Cardiac septum (tissue), 1 donor: ENCODE results near the gene RPA1. TPM values are rescaled to one million over a fixed set of nuclear protein-coding genes. Genes with fewer than 3 reads are reported as not detected.

ENCODE experiments used
- DNase-seq: peaks from one replicate; pipeline ENCODE4 v3.0.0-alpha.2; 2020; ENCODE audit warnings: low spot score
- intact Hi-C: fragments of 100-400 bp; cut with DNase I; formaldehyde crosslinking; loops from one replicate; pipeline ENCODE4 v1.14.0; 2022
- total RNA-seq: library from RNA; stranded (reverse); fragmentation: NEBNext Ultra II Directional; extraction: Animal tissue kit (Norgen Biotek cat#: 25700); gene quantifications from one replicate; pipeline ENCODE4 v1.2.1, GENCODE V29; 2021
- donor health status: DM: no; HTN: no; CAD: no.

The RPA1 gene
- total RNA-seq, 1 donor from 2014 or later = 76.7 TPM

DNA sequence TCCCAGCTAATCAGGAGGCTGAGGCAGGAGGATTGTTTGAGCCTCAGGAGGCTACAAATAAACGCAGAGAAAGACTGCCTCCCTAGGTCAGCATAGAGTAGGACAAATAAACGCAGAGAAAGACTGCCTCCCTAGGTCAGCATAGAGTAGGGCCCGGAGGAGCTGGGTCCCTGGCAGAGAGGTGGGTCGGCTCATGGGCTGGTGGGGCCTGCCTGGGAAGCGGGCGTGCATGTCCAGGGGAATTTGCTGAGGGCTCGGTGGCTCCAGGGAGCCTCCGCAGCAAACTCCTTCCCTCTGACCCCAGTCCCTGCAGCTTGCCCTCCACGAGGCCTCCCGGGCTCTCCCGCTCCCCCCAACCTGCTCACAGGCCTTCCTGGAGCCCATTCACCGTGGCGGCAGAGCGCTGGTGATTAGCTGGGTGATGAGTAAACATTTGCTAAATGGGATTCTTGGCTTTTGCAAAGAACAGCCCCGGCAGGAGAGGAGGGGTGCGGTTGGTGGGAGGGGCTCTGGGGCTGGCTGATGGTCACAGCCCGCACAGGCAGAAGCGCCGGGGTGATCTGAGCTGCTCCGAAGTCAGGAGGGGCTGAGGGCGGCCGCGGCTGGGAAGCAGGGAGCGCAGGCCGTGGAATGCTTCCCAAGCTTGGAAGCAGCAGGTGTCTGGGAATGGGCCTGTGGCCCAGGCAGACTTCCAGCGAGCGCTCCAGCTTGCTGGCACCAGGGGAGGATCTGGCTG, 102.2 kb downstream of the RPA1 start:
- intact Hi-C loops = no loop called here
- no peak for DNase-seq

DNA sequence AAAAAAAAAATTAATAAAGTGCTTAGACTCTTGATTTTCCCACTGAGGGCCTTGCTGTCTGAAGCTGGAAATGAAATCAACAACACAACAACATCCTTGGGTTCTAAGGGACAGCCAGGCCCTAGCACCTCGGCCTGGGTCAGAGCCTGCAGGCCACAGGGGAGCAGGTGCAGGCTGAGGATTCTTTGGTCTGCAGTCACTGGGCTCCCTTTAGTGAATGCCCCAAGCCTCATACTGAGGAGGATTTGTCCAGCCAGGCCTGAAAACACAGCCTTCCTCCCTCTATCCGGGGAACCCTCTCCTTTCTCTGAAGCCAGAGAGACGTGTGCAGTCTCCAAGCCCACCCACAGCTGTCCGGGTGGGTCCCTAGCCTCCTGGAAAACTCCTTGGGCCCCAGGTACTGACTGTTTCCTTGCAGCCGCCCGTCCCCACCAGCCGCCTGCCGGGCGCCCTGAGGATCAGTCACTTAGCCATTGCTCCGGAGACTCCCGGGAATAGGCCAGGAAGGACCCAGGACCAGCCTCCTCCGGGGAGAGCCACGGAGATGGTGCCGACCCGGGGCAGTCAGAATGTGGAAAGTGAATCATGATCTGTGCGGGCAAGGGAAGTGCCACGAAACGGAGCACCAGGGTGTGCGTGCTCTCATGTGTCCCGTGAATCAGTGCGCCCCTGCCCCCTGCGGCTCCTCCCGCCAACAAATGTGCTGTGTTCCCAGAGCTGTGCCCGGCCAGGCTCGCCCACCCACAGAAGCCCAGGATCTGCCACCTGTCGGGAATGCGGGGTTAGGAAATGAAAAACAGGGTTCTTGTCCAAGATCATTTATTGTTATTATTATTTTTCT, 104.3 kb downstream of the RPA1 start:
- intact Hi-C loops = no loop called here
- no peak for DNase-seq

DNA sequence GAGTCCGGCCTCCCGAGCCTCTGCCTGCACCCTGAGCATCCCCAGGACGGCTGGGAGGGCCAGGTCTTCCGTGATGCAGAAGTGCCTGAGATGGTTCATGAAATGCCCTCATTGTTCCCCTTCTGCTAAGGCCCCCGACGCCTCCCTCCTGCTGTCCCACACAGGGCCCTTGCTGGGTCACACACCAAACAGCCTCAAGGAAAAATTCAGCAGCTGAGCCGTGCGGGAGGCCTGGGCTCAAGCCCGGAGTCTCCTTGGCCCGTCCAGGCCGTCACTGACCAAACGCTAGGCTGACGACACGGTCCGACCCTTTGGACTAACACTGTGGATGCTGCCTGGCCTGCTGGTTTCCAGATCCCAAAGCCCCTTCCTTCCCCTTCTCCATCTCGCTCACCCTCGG, 105.1 kb downstream of the RPA1 start:
- intact Hi-C loops = no loop called here
- DNase-seq = no peak

DNA sequence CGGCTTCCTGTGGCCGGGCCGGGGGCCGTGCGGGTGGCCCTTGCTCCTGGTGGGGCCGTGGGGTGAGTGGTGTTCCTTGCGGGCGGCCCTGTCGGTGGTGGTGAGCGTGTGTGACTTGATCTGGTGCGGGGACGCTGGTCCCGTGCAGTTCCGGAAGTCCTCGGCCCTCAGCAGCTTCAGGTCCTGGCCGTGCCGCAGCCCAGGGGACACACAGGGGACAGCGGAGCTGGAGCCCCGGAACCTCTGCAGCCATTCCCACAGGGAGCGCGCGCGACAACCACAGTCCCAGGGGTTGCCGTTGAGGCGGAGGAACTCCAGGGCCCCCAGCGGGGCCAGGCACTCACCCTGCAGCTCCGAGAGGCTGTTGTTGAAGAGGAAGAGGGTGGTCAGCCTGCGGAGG, 107.0 kb downstream of the RPA1 start:
- intact Hi-C loops = no loop called here
- no peak for DNase-seq

DNA sequence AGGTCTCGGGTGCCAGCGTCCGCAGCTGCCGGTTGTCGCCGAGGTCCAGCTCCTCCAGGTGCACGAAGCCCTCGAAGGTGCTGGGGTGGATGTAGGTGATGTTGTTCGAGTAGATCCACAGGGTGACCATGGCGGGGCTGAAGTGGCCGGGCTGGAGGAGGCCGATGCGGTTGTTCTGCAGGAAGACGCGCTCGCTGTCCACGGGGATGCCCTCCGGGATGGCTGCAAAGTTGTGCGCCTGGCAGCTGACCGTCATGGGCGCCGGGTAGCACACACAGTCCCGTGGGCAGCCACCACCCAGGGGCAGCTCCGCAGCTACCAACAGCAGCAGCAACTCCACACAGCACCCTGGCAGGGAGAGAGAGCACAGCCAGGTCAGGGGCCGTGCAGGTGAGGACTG, 107.7 kb downstream of the RPA1 start:
- intact Hi-C loops = no loop called here
- no peak for DNase-seq

DNA sequence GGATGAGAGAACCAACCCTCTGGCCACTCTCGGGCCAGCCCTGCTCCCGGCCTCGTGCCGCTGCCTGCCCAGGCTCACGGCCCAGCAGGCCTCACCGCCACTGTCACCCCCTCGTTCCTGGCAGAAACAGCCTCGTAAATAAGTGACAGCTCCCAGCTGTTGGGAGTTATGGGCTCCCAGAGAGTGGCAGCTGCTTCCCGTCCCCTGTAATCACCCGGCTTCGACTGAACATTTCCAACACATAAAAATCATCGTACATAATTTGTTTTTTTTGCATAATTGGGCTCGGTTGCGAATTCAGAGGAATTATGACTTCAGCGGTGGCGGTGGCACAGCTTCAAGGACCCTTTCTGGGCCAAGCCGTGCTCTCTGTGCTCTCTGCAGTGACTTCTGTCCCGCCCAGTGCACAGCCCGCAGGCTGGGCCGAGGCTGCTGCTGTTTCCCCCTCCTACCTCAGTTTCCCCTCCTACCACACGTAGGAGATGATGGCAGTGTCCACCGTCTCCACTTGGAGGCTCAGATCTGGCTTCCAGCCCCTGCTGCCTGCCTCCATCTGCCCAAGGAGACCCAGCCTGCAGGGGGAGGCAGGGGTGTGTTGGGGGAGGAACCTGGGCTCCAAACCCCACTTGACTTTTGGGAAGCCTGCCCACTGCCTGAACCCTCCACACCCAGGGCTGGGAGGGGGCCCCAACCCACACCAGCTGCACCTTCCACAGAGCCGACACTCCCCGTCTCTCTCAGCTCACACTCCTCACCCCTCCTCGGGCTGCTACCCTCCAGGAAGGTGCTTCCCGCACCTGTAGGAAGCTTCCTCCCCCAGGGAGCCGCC, 110.4 kb downstream of the RPA1 start:
- intact Hi-C loops = no loop called here

DNA sequence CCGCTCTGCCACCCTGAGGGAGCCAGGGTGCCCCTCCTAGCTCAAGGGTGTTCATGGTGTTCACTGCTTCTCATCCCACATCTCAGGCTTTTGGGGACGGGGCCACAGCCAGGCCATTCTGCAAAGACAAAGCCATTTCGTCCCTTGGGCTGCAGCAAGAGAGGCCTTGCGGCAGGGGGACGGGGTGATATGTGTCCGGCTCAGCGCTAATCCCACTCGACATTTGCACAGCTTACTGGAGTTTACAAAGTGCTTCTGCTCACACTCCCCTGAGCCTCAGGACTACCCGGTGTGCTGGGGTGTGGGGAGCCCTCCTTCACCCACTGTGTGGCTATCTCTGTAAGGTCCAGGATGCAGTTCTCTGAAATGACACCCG, 111.0 kb downstream of the RPA1 start:
- no peak for DNase-seq
- intact Hi-C loops = no loop called here

More for the DNA sequence above, 110.4 kb downstream of the RPA1 start:
- no peak for DNase-seq

DNA sequence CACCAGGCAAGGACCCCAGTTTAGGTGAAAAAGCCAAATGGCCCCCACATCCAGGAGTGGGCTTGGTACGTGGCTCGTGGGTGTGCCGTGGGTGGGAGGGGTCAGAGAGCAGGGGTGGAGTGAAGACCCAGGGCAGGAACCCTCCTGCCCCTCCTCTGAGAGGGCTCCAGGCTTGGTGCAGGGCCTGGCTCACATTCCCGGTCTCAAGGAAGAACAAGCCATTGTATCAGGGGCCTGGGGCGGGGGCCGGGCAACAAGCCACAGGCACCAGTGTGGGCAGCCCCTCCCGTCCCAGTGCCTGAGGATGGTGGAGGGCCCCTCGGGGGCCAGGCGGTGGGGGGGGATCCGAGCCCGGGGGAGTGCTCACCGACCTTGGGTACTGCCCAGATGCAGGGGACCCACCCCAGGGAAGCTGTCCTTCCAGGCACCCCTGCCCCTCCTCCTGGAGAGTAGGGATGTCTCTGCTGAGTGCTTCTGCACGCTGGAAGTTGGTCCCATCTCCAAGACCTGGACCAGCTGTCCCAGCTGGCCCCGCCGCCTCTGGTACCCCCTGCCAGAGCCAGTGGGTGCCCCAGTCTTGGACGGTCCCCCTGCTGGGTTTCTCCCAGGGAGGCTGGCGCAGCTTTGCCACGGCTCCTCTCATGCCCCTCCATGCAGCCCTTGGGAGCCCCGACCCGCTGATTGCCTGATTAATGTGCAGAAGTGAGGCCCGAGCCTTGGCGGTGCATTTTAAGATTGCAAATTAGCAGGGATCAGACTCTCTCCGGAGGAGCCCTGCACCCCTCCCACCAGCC, 111.7 kb downstream of the RPA1 start:
- no peak for DNase-seq
- intact Hi-C loops = no loop called here

DNA sequence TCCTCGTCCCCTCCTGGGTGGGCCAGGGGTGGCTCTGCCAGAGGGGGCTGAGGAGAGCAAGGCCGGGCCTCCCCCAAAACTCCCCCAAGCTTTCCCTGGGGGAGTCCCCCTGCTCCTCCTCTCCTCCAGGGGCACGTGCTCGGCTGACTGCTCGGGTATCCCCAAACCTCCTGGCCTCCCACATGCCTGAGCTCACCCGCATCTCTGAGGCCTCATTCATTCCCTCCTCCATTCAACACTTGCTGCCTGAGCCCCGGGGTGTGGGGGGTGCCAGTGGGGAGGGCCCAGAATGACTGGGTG, 112.2 kb downstream of the RPA1 start:
- intact Hi-C loops = no loop called here
- no peak for DNase-seq

DNA sequence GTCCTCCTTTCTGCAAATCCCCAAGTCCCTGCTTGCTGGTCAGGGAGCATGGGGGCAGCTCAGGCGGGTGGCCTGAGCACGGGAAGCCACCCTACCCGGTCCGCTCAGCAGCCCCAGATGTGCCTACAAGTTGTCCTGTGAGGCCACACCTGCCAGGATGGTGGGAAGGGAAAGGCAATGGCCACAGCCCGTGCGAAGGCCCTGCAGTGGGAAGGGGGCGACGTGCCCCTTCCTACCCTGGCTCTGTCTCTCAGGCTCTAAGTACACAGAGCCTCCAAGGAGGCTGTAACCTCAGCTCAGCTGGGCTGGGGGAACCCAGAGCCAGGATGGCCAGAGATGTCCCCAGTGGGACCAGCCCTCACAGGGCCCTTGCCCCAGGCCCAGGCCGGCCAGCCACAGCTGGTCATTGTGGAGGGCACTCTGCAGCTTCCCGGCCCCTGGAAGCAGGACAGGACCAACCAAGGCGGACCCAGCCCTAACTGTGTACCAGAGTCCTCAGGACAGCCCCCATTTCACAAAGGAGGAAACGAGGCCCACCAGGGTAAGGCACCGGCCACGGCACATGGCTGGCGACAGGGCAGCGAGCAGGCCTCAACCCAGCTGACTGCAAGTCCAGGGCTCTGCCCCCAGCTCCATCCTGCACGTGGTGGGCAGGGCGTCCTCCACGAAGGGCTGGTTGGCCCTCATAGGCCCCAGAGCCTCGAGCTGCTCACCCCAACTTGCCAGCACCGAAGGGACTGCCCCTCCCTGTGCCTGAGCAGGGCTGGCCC, 113.0 kb downstream of the RPA1 start:
- intact Hi-C loops = no loop called here
- no peak for DNase-seq

DNA sequence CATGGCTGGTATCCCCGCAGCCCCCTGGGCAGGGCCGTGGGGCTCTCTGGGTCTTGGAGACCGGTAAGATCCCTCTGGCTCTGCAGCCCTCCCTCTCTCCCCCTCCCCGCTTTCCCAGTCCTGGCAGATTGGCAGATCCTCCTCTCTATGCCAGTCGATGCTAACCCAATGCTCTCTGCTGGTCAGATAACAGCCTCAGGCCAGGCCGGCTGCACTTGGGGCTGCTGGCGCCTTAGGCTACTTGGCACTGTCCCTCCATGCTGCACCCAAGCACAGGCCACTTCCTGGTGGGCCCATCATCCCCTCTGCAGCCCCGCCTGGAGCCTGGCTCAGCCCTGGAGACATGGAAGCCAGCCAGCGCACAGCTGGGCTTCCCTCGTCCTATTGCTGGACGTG, 113.6 kb downstream of the RPA1 start:
- intact Hi-C loops = no loop called here
- no peak for DNase-seq

DNA sequence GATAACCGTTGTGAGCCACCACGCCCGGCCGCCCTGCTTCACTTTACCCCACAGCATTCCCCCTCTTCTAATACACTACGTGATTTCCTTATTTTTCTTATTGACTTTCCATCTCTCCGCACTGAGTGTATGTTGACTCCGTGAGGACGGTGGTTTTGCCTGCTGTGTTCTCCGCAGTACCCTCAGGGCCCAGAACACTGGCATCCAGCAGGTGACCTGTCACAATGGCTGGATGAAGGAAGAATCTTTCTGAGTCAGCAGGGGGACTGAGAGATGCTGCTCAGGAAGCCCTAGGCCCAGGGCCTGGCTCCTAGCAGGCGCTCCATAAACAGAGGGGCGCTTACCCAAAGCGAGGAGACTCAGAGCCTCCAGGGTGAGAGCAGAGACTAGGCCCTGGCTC, 115.8 kb downstream of the RPA1 start:
- no peak for DNase-seq
- intact Hi-C loops = no loop called here

DNA sequence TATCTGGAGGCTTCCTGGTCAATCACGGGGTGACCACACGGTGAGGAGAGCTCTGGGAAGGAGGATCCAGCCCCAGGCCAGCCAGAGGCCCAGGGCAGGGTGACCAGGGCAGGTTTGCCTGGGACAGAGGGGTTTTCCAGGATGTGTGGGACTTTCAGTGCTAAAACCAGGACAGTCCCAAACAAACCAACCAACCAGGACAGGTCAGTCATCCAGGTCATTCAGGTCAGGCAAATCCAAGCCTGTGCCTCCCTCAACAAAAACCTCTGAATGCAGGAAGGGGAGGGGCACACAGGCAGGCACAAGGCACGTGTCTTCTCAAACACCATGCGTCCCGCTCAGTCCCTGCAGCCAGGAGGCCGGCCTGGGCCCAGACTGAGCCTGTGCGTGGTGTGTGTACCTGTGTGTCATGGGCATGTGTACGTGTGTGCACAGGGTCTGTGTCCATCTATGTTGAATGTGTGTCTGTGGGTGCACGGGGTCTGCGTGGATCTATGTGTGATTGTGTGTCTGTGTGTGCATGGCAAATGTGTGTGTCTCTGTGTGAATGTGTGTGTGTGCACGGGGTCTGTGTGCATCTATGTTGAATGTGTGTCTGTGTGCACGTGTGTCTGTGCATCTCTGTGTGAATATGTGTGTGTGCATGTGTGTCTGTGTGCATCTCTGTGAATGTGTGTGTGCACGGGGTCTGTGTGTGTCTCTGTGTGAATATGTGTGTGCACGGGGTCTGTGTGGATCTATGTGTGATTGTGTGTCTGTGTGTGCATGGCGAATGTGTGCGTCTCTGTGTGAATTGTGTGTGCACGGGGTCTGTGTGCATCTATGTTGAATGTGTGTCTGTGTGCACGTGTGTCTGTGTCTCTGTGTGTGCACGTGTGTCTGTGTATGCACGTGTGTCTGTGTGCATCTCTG, 116.5 kb downstream of the RPA1 start:
- DNase-seq = no peak
- intact Hi-C loops = no loop called here

DNA sequence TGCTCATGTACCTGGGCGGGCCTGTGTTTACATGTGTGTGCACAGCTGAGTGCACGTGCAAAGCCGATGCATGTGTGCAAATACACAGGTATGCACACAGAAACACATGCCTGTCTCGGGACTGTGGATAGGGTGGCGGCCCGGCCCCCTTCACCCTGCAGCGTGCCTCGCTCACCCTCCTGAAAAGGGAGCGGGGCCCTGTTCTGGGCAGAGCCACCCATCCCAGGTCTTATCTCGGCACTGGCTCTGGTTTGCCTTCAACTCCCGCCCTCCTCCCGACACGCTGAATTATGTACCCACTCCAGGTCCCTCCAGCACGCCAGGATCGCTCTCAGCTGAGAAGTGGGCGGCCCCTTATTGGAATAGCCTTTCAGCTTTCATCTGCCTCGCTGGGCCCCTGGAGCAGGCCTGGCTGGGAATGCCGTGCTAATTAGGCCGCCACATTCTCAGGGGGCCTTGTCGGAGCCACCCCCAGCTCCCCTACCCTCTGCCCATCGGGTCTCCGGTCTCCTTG, 117.5 kb downstream of the RPA1 start:
- peak; percentile 82 for DNase-seq
- intact Hi-C loops = no loop called here

DNA sequence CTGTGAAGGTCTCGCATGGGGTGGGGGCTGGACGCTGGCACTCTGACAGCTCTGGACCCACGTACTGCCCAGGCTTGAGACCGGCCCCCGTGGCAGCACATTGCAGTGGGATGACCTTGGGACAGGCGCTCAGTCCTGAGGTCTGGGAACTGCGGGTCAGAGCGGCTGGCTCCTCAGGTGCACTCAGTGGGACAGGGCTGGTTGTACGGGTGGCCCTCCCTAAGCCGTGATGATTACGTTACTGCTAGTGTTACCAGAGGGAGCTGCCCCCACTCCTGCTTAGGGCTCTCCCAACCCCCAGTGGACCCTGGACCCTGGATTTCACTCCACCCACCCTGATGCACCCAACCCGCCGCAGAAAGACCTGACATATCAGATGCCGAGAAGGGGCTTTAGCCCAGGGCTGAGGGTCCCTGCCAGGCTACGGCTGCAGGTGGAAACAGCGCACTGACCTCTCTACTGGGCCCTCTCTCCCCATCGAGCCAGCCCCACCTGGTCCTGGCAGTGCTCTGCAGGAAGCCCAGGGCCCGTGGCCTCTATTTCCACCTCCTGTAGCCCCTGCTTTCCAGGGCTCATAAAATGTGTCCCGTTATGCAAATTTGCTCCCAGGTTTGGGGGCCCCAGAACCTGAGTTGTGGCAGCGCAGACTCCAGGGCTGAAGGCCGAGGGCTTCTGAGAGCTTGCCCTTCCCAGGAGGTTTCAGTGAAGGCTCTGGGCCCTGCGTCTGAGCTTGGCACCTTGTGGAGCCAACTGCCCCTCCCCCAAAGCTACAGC, 118.1 kb downstream of the RPA1 start:
- DNase-seq = no peak
- intact Hi-C loops = no loop called here

DNA sequence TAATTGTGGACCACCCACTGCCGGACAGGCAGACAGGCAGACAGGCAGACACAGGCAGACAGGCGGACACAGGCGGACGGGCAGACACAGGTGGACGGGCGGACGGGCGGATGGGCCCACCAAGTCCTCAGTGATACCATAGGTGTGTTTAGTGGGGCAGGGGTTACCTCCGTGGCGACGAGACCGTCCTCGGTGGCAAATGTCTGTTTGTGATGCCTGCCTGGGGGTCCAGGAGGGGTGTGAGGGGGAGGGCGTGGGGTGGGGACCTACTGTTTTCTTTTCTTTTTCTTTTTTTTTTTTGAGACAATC, 118.7 kb downstream of the RPA1 start:
- DNase-seq = no peak
- intact Hi-C loops = no loop called here
